ENCODE data around the gene POMT2. TPM values are rescaled to one million over a fixed set of nuclear protein-coding genes. Genes with fewer than 3 reads are reported as not detected.

The POMT2 gene
- polyA plus RNA-seq, 1 of the 3 experiments (the other 2 are of a cell fraction), result 19.9 TPM

DNA sequence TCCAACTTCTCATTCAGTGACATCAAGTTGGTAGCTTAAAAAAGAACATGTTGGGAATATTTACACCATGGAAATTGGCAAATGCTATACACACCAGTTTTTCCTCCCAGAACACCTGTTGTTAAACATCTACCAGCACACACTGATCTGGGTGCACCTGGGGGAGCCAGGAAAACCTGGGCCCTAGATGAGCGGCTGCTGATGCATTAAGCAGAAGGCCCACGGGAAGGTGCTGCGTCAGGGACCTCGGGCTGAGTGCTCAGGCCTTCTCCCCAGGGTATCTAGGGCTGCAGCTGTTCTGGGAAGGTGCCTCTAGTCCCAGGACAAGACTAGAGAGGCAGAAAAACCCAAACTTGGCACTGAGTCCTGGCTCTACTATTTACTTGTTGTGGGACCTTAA lies 46.9 kb downstream of the POMT2 start:
- no peak overlapping the region for H3K27ac ChIP-seq (ENCODE audit: low read depth in 2 of 2, low read length in 1 of 2)
- H3K9me2 ChIP-seq, result no peaks in the 10 kb centered on the region
- H3K4me2 ChIP-seq, result no peak overlapping the region
- no peak overlapping the region for H3K4me3 ChIP-seq (ENCODE audit: low read depth in 2 of 2, low read length in 1 of 2)
- DNase-seq, result no peak
- WGBS (ENCODE audit: low lambda C conversion rate), result no CpG with 5 or more reads among the region's 4 CpGs
- H3K9ac ChIP-seq, result no peak overlapping the region
- TF ChIP-seq CHD2 (IDR thresholded peaks at IDR 0.05; ENCODE audit: low read length, partially characterized antibody) (no peak), FOSL2 (IDR thresholded peaks at IDR 0.05; ENCODE audit: borderline replicate concordance, low read depth) (no peak), ELF1 (IDR thresholded peaks at IDR 0.05) (no peak), FOXM1 (IDR thresholded peaks at IDR 0.05; ENCODE audit: low read depth) (no peak), SMC3 (IDR thresholded peaks at IDR 0.05; ENCODE audit: low read depth, low read length) (no peak), TAF1 (IDR thresholded peaks at IDR 0.05; ENCODE audit: borderline replicate concordance, low read depth, low read length) (no peak), POLR2AphosphoS5 (IDR thresholded peaks at IDR 0.05; ENCODE audit: low read depth, low read length) (no peak), GABPA (IDR thresholded peaks at IDR 0.05; ENCODE audit: low read depth) (no peak), TCF12 (IDR thresholded peaks at IDR 0.05) (no peak), JUND (IDR thresholded peaks at IDR 0.05) (no peak)
- TF ChIP-seq, protein P1, sequence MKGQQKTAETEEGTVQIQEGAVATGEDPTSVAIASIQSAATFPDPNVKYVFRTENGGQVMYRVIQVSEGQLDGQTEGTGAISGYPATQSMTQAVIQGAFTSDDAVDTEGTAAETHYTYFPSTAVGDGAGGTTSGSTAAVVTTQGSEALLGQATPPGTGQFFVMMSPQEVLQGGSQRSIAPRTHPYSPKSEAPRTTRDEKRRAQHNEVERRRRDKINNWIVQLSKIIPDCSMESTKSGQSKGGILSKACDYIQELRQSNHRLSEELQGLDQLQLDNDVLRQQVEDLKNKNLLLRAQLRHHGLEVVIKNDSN (IDR thresholded peaks at IDR 0.05; ENCODE audit: borderline replicate concordance, low read depth), result no peak
- TF ChIP-seq, protein P2, sequence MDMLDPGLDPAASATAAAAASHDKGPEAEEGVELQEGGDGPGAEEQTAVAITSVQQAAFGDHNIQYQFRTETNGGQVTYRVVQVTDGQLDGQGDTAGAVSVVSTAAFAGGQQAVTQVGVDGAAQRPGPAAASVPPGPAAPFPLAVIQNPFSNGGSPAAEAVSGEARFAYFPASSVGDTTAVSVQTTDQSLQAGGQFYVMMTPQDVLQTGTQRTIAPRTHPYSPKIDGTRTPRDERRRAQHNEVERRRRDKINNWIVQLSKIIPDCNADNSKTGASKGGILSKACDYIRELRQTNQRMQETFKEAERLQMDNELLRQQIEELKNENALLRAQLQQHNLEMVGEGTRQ (IDR thresholded peaks at IDR 0.05; ENCODE audit: borderline replicate concordance, low read depth, low read length), result no peak
- TF ChIP-seq, protein P3, sequence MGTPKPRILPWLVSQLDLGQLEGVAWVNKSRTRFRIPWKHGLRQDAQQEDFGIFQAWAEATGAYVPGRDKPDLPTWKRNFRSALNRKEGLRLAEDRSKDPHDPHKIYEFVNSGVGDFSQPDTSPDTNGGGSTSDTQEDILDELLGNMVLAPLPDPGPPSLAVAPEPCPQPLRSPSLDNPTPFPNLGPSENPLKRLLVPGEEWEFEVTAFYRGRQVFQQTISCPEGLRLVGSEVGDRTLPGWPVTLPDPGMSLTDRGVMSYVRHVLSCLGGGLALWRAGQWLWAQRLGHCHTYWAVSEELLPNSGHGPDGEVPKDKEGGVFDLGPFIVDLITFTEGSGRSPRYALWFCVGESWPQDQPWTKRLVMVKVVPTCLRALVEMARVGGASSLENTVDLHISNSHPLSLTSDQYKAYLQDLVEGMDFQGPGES (IDR thresholded peaks at IDR 0.05; ENCODE audit: low read depth, low read length), result no peak
- H3K36me3 ChIP-seq (replicated peaks in 1 of 2; ENCODE audit: control insufficient read depth in 1 of 2, insufficient read depth in 2 of 2, low read length in 1 of 2), result peaks cover 0 to 16% of the 10 kb centered on the region in 2 experiments
- H3K79me2 ChIP-seq (ENCODE audit: insufficient read depth), result no peaks in the 10 kb centered on the region
- H2AFZ ChIP-seq (ENCODE audit: low read depth), result no peak overlapping the region
- ChIA-PET POLR2A (no interaction called here), CTCF (interaction anchor here (0.7 to 3.5 kb wide), 7 partner anchors 27 to 167 kb away, joined by 3 to 21 read pairs (median 5); no protein-coding TSS in a partner anchor)
- H3F3A ChIP-seq (replicated peaks; ENCODE audit: insufficient read depth), result no peaks in the 10 kb centered on the region
- H4K20me1 ChIP-seq (ENCODE audit: insufficient read depth), result no peaks in the 10 kb centered on the region
- peaks cover 0 to 18% of the 10 kb centered on the region in 2 experiments; a peak in 1 of 4 replicates for H3K4me1 ChIP-seq (ENCODE audit: control insufficient read depth in 1 of 2, insufficient read depth in 2 of 2, low read depth in 1 of 2, low read length in 1 of 2)
- H3K9me3 ChIP-seq, result no peaks in the 10 kb centered on the region
- H3K27me3 ChIP-seq (ENCODE audit: insufficient read depth), result peaks cover 16% of the 10 kb centered on the region

DNA sequence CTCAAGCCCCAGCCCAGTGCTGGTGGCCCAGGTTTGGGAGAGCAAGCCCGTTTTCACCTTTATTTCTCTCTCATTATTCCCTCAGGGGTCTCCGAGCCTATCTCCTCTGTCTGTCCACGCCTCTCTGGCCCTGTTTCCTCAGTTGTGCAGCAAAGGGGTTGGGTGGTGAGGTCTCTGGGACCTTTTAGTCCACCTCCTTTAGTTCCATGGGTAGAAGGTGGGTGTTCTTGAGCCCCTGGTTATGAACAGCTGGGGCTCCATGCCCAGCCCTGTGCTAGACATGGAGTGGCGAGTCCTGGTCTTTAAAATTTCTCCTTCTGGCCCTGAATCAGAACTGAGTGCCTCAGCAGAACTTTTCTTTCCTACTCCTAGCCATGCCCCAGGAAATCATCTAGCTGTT lies 48.4 kb downstream of the POMT2 start:
- DNase-seq, result no peak
- Histone ChIP-seq H3K9ac (no peak overlapping the region), H2AFZ (ENCODE audit: low read depth) (no peak overlapping the region), H3K4me2 (no peak overlapping the region), H3K9me2 (no peaks in the 10 kb centered on the region), H3K79me2 (ENCODE audit: insufficient read depth) (no peaks in the 10 kb centered on the region), H3K36me3 (replicated peaks in 1 of 2; ENCODE audit: control insufficient read depth in 1 of 2, insufficient read depth in 2 of 2, low read length in 1 of 2) (peaks cover 0 to 5% of the 10 kb centered on the region in 2 experiments), H4K20me1 (ENCODE audit: insufficient read depth) (no peaks in the 10 kb centered on the region), H3K4me3 (ENCODE audit: low read depth in 2 of 2, low read length in 1 of 2) (no peak overlapping the region), H3K4me1 (ENCODE audit: control insufficient read depth in 1 of 2, insufficient read depth in 2 of 2, low read depth in 1 of 2, low read length in 1 of 2) (peaks cover 0 to 18% of the 10 kb centered on the region in 2 experiments; a peak in 1 of 4 replicates), H3F3A (replicated peaks; ENCODE audit: insufficient read depth) (no peaks in the 10 kb centered on the region), H3K27me3 (ENCODE audit: insufficient read depth) (peaks cover 27% of the 10 kb centered on the region), H3K9me3 (no peaks in the 10 kb centered on the region), H3K27ac (ENCODE audit: low read depth in 2 of 2, low read length in 1 of 2) (no peak overlapping the region)
- ChIA-PET POLR2A (no interaction called here), CTCF (interaction anchor here (0.7 to 1.5 kb wide), 3 partner anchors 28 to 121 kb away, joined by 3 to 4 read pairs (median 3); no protein-coding TSS in a partner anchor)
- no peak for TF ChIP-seq EZH2phosphoT487 (IDR thresholded peaks at IDR 0.05; ENCODE audit: borderline replicate concordance, low read depth)
- no peak for TF ChIP-seq SMC3 (IDR thresholded peaks at IDR 0.05; ENCODE audit: low read depth, low read length)
- TF ChIP-seq FOXJ3 (CRISPR knock-in tag; IDR thresholded peaks at IDR 0.05), result no peak
- TF ChIP-seq, protein P4, sequence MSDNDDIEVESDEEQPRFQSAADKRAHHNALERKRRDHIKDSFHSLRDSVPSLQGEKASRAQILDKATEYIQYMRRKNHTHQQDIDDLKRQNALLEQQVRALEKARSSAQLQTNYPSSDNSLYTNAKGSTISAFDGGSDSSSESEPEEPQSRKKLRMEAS (IDR thresholded peaks at IDR 0.05; ENCODE audit: low read depth), result no peak
- no peak for TF ChIP-seq RFX5 (IDR thresholded peaks at IDR 0.05; ENCODE audit: low read length)
- 40% methylated on average over 4 of the region's 4 CpGs for WGBS (ENCODE audit: low lambda C conversion rate)

Data from SK-N-SH (cell line).